Endothelial cell of umbilical vein (primary cell): ENCODE results near the gene CTSF. TPM values are rescaled to one million over a fixed set of nuclear protein-coding genes. Genes with fewer than 3 reads are reported as not detected.

Source experiments
- BruUV-seq: library from RNA; stranded (reverse); fragments of 400-500 nt; replicated peaks from 2 replicates; lab custom pipeline; 2021; lab: Mats Ljungman, UMichigan
- CTCF ChIA-PET: fragments of 300-600, 350-600 bp; sonication (Branson Sonifier 250); formaldehyde crosslinking; loops from one replicate; lab custom pipeline; 2021; ENCODE audit warnings: antibody characterized with exemption, inconsistent platforms; lab: Charles Lee
- POLR2A ChIA-PET: fragments of 300-600, 350-600 bp; sonication (Branson Sonifier 250); formaldehyde crosslinking; loops from one replicate; lab custom pipeline; 2021; ENCODE audit warnings: antibody characterized with exemption, inconsistent platforms; lab: Charles Lee
- DNase-seq: peaks from one replicate; pipeline ENCODE4 v3.0.0-alpha.2; 2011; ENCODE audit warnings: low read depth, low spot score
- FAIRE-seq: peaks from 2 replicates; lab custom pipeline; 2011; peaks lifted over from hg19 to GRCh38; lab: Jason Lieb, UNC
- H2AFZ ChIP-seq: 2 replicates; pipeline ENCODE4 v1.6.0; 2012; ENCODE audit warnings: low read depth, low read length, control low read depth, inconsistent platforms
- H3K27ac ChIP-seq: 2 replicates; pipeline ENCODE4 v1.5.1; 2011; ENCODE audit warnings: low read depth, mild to moderate bottlenecking, control low read depth, low read length, moderate library complexity; ENCODE audit not compliant: insufficient read depth
- H3K27me3 ChIP-seq, 2 experiments: 2 replicates each; pipeline versions ENCODE4 v1.6.0 to v1.6.1; 2011; ENCODE audit warnings: low read length in 2 of 2, mixed read lengths in 1 of 2; ENCODE audit not compliant: control insufficient read depth in 2 of 2, insufficient read depth in 2 of 2
- H3K36me3 ChIP-seq, 2 experiments: 2 replicates in 1 of 2; 3 replicates in 1 of 2; pipeline ENCODE4 v1.5.1; 2011; ENCODE audit warnings: low read length in 2 of 2, mild to moderate bottlenecking in 1 of 2, moderate library complexity in 1 of 2; ENCODE audit not compliant: control insufficient read depth in 2 of 2, insufficient read depth in 2 of 2; ENCODE audit errors: extremely low read depth in 1 of 2
- H3K4me1 ChIP-seq: 3 replicates; pipeline ENCODE4 v1.5.1; 2011; ENCODE audit warnings: mild to moderate bottlenecking, low read length; ENCODE audit not compliant: control insufficient read depth, insufficient read depth; ENCODE audit errors: extremely low read depth
- H3K4me2 ChIP-seq: 2 replicates; pipeline ENCODE4 v1.6.1; 2011; ENCODE audit warnings: low read length, control low read depth, mixed read lengths; ENCODE audit not compliant: insufficient read depth
- H3K4me3 ChIP-seq, 3 experiments: fragments of 200-600 bp in 1 of 3; sonication (generic), shearing (Covaris generic) in 1 of 3; replicated peaks in 1 of 3; 2 replicates each; pipeline ENCODE4 v1.5.1; 2011 to 2016; ENCODE audit warnings: control low read depth in 3 of 3, low read length in 3 of 3, mild to moderate bottlenecking in 2 of 3, inconsistent platforms in 1 of 3, low read depth in 1 of 3, moderate library complexity in 1 of 3; ENCODE audit not compliant: insufficient read depth in 1 of 3
- H3K79me2 ChIP-seq: 2 replicates; pipeline ENCODE4 v1.6.0; 2012; ENCODE audit warnings: low read length, inconsistent platforms; ENCODE audit not compliant: control insufficient read depth, insufficient read depth
- H3K9ac ChIP-seq: replicated peaks from 2 replicates; pipeline ENCODE3; 2011; ENCODE audit warnings: low read length, control low read depth; ENCODE audit not compliant: insufficient read depth; ENCODE audit errors: extremely low read depth
- H3K9me1 ChIP-seq: replicated peaks from 3 replicates; pipeline ENCODE4 v1.6.0; 2011; ENCODE audit warnings: mild to moderate bottlenecking, low read length; ENCODE audit not compliant: control insufficient read depth, insufficient read depth; ENCODE audit errors: extremely low read depth
- H3K9me3 ChIP-seq: replicated peaks from 2 replicates; pipeline ENCODE4 v1.5.1; 2012; ENCODE audit warnings: low read length, inconsistent platforms; ENCODE audit not compliant: control insufficient read depth, insufficient read depth
- H4K20me1 ChIP-seq: replicated peaks from 2 replicates; pipeline ENCODE3; 2011; ENCODE audit warnings: mild to moderate bottlenecking, low read length; ENCODE audit not compliant: control insufficient read depth, insufficient read depth; ENCODE audit errors: extremely low read depth
- CTCF ChIP-seq, 2 donors: IDR thresholded peaks; 1 replicate in 1 of 2; 2 replicates in 1 of 2; pipeline ENCODE4 v1.5.1; 2011; ENCODE audit warnings: low read length in 2 of 2, mild to moderate bottlenecking in 2 of 2, moderate library complexity in 2 of 2, control low read depth in 1 of 2, inconsistent platforms in 1 of 2, low read depth in 1 of 2; ENCODE audit not compliant: insufficient read depth in 1 of 2; ENCODE audit errors: extremely low read depth in 1 of 2
- EZH2 ChIP-seq: IDR thresholded peaks from 2 replicates; pipeline ENCODE4 v1.6.1; 2012; ENCODE audit warnings: borderline replicate concordance, low read depth, mild to moderate bottlenecking, moderate library complexity, low read length, inconsistent platforms; ENCODE audit not compliant: severe bottlenecking
- FOS ChIP-seq: IDR thresholded peaks from 2 replicates; pipeline ENCODE4 v1.6.1; 2011; ENCODE audit warnings: mild to moderate bottlenecking, low read length, moderate library complexity, borderline replicate concordance; ENCODE audit not compliant: insufficient read depth
- GATA2 ChIP-seq: IDR thresholded peaks from 2 replicates; pipeline ENCODE4 v1.7.0; 2011; ENCODE audit warnings: low read depth, mild to moderate bottlenecking, moderate library complexity, mixed read lengths, low read length; ENCODE audit not compliant: insufficient read length, insufficient read depth
- MYC ChIP-seq: IDR thresholded peaks from one replicate; pipeline ENCODE4 v1.6.1; 2011; ENCODE audit warnings: mild to moderate bottlenecking, low read depth, low read length
- POLR2A ChIP-seq: IDR thresholded peaks from 2 replicates; pipeline ENCODE4 v1.6.1; 2012; ENCODE audit warnings: low read depth, mild to moderate bottlenecking, control low read depth, low read length
- dilution Hi-C: fragments of 300-500 bp; cut with MboI; formaldehyde crosslinking; loops from one replicate; pipeline ENCODE4 v1.15.0; 2019; ENCODE audit warnings: low sequenced_read_pairs; ENCODE audit not compliant: extremely low pct_ligation_motif_present
- intact Hi-C: fragments of 100-400 bp; cut with micrococcal nuclease; formaldehyde crosslinking; loops from one replicate; pipeline ENCODE4 v1.10.0; 2022
- polyA plus RNA-seq, 4 experiments: library from polyadenylated mRNA; depleted of rRNA in 3 of 4; stranded (reverse) in 3 of 4; unstranded in 1 of 4; fragments of >200 nt; gene quantifications; 2 replicates each; pipeline versions ENCODE4 v1.2.1 to v1.2.3, GENCODE V29; 2011 to 2012; ENCODE audit warnings: missing spikeins in 1 of 4
- total RNA-seq: library from RNA; stranded (reverse); gene quantifications from 2 replicates; pipeline ENCODE4 v1.2.3, GENCODE V29; 2021

The CTSF gene
- total and polyA plus RNA-seq, 2 donors (not counting 3 experiments of a cell fraction or from before 2014, with no cell fraction given): 14.4 to 27.7 TPM

GRCh38 chr11:66530927-66531709, 37.3 kb downstream of the CTSF start:
- H3K27me3 ChIP-seq: no peaks in the 10 kb centered on the region
- H3K4me2 ChIP-seq: no peak overlapping the region
- dilution Hi-C loops: no loop called here
- no peaks in the 10 kb centered on the region for H3K4me1 ChIP-seq
- H3K4me3 ChIP-seq: no peak overlapping the region
- H3K9me3 ChIP-seq: no peaks in the 10 kb centered on the region
- BruUV-seq: no TSS peak
- H3K9me1 ChIP-seq: no peaks in the 10 kb centered on the region
- no peaks in the 10 kb centered on the region for H4K20me1 ChIP-seq
- DNase-seq: no peak
- H2AFZ ChIP-seq: no peak overlapping the region
- H3K79me2 ChIP-seq: no peaks in the 10 kb centered on the region
- no peak for FAIRE-seq
- peaks cover 0 to 6% of the 10 kb centered on the region in 2 experiments for H3K36me3 ChIP-seq
- POLR2A ChIA-PET: no interaction called here
- TF ChIP-seq EZH2: no peak
- no peak for TF ChIP-seq POLR2A
- no peak for TF ChIP-seq GATA2
- no peak for TF ChIP-seq CTCF (IDR thresholded peaks at IDR 0.05; ENCODE audit: extremely low read depth in 1 of 2, insufficient read depth in 1 of 2, low read depth in 1 of 2, low read length in 2 of 2)
- TF ChIP-seq FOS: no peak
- no peak for TF ChIP-seq MYC
- CTCF ChIA-PET: no interaction called here
- H3K27ac ChIP-seq: no peak overlapping the region
- intact Hi-C loops: no loop called here
- H3K9ac ChIP-seq: no peak overlapping the region
